SK-N-SH (cell line): ENCODE results near the gene PTTG1IP. TPM values are rescaled to one million over a fixed set of nuclear protein-coding genes. Genes with fewer than 3 reads are reported as not detected.

Experiments used
- polyA plus RNA-seq, 3 experiments: library from polyadenylated mRNA; depleted of rRNA; stranded (reverse); fragments of >200 nt; gene quantifications; 2 replicates each; pipeline ENCODE4 v1.2.3, GENCODE V29; 2012

Gene PTTG1IP
- polyA plus RNA-seq, 1 of the 3 experiments (the other 2 are of a cell fraction): 171 TPM

Other genes starting within 250 kb of the PTTG1IP start
- not detected in 2 replicates for gene KRTAP10-9, start 246.6 kb downstream of the PTTG1IP start, polyA plus RNA-seq (2012; rRNA removed)
- not detected in 2 replicates for gene KRTAP10-10, start 236.3 kb downstream of the PTTG1IP start, polyA plus RNA-seq (2012; rRNA removed)
- gene KRTAP10-11, start 227.3 kb downstream of the PTTG1IP start, polyA plus RNA-seq (2012; rRNA removed): not detected in 2 replicates
- not detected in 2 replicates for gene KRTAP12-4, start 219.0 kb downstream of the PTTG1IP start, polyA plus RNA-seq (2012; rRNA removed)
- gene KRTAP12-3, start 215.8 kb downstream of the PTTG1IP start, polyA plus RNA-seq (2012; rRNA removed): not detected in 2 replicates
- gene KRTAP12-2, start 206.8 kb downstream of the PTTG1IP start, polyA plus RNA-seq (2012; rRNA removed): not detected in 2 replicates
- gene KRTAP12-1, start 191.5 kb downstream of the PTTG1IP start, polyA plus RNA-seq (2012; rRNA removed): not detected in 2 replicates
- gene KRTAP10-12, start 176.5 kb downstream of the PTTG1IP start, polyA plus RNA-seq (2012; rRNA removed): not detected in 2 replicates
- 0.03 and 0.08 TPM in 2 replicates for gene TSPEAR, start 162.1 kb downstream of the PTTG1IP start, polyA plus RNA-seq (2012; rRNA removed)
- gene UBE2G2, start 71.9 kb downstream of the PTTG1IP start, polyA plus RNA-seq (2012; rRNA removed): 129 and 149 TPM in 2 replicates
- 89.0 and 125 TPM in 2 replicates for gene SUMO3, start 55.6 kb downstream of the PTTG1IP start, polyA plus RNA-seq (2012; rRNA removed)
- gene ITGB2, start 47.2 kb upstream of the PTTG1IP start, polyA plus RNA-seq (2012; rRNA removed): 0.67 and 0.77 TPM in 2 replicates
- 27.1 and 42.9 TPM in 2 replicates for gene SLX9, start 66.3 kb upstream of the PTTG1IP start, polyA plus RNA-seq (2012; rRNA removed)
- 7.6 and 7.8 TPM in 2 replicates for gene ADARB1, start 200.9 kb upstream of the PTTG1IP start, polyA plus RNA-seq (2012; rRNA removed)